AML-193 (cell line): ENCODE measurements around the gene KIF26B.
"Not testable (repeated sequence)": the region's sequence is repeated elsewhere in the genome, so short reads cannot be mapped to it uniquely, and the experiment has no call there.

Source experiments
- DNase-seq, 2 experiments: peaks; one replicate each; lab custom pipeline; 2025; lab: John Stamatoyannopoulos, UW

Gene KIF26B

GRCh38 chr1:245388687-245389086, 233.9 kb downstream of the KIF26B start:
- no peak for DNase-seq

DNA sequence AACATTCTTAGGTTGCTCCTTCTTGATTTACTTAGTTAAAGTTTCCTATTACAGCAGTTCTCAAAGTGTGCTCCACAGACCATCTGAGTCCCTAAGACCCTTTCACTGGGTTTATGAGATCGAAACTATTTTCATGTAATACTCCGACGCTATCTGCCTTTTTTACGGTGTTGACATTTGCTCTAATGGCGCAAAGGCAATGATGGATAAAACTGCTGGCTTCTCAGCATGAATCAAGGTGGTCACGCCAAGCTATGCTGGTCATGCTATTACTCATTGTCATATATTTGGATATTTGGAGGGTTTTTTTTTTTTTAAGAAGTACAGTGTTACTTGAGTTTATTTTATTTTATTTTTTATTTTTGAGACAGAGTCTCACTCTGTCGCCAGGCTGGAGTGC, 235.1 kb downstream of the KIF26B start:
- no peak for DNase-seq

- DNase-seq, result no peak
Observed at GRCh38 chr1:245390975-245391374, 236.2 kb downstream of the KIF26B start.

DNA sequence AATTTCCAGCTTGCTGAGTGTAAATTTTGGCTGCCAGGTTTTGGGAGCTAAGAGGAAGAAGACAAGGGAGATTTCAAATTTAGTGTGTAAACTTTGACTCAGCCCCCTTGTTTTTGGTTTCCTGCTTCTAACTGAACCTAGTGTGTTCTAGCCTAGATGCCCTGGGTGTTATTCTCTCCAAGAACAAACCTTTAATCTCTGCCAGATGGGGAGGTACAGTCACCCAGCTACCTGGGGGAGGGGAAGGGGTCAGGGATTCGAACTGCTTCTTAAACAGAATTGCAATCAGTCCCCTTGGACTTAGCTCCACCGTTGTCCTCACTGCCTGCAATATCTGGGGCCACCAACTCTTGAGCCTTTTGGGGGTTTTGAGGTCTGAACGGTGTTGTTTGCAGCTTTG, 238.9 kb downstream of the KIF26B start:
- DNase-seq, result no peak

DNA sequence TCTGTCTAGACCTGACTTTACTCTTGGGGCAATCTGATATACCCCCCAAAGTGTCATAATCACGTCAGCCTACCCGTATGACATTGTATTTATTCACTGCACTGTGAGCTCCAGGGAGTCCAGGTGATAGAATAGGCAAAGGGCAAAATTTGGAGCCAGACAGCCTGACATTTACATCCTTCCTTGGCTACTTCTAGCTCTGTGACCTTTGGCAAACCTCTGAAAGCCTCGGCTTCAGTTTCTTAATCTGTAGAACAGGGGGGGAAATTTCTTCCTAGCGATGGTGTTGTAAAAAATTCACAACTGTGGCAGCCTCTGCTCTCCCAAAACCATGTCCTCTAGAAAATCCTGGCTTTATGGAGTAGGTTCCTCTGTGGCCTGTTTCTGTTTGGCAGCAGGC, 240.9 kb downstream of the KIF26B start:
- no peak for DNase-seq

- no peak for DNase-seq
Observed at GRCh38 chr1:245396615-245397014, 241.8 kb downstream of the KIF26B start.

- no peak for DNase-seq
Observed at GRCh38 chr1:245397771-245398170, 243.0 kb downstream of the KIF26B start.

GRCh38 chr1:245398180-245398579, 243.4 kb downstream of the KIF26B start:
- no peak for DNase-seq

GRCh38 chr1:245401881-245402587, 247.2 kb downstream of the KIF26B start:
- no peak for DNase-seq

GRCh38 chr1:245402998-245403397, 248.2 kb downstream of the KIF26B start:
- not testable (repeated sequence) for DNase-seq

GRCh38 chr1:245404527-245404926, 249.7 kb downstream of the KIF26B start:
- no peak for DNase-seq

- DNase-seq, result no peak
Observed at GRCh38 chr1:245404952-245405351, 250.2 kb downstream of the KIF26B start.

GRCh38 chr1:245406426-245406825, 251.6 kb downstream of the KIF26B start:
- DNase-seq, result no peak

GRCh38 chr1:245407983-245408382, 253.2 kb downstream of the KIF26B start:
- DNase-seq, result no peak

DNA sequence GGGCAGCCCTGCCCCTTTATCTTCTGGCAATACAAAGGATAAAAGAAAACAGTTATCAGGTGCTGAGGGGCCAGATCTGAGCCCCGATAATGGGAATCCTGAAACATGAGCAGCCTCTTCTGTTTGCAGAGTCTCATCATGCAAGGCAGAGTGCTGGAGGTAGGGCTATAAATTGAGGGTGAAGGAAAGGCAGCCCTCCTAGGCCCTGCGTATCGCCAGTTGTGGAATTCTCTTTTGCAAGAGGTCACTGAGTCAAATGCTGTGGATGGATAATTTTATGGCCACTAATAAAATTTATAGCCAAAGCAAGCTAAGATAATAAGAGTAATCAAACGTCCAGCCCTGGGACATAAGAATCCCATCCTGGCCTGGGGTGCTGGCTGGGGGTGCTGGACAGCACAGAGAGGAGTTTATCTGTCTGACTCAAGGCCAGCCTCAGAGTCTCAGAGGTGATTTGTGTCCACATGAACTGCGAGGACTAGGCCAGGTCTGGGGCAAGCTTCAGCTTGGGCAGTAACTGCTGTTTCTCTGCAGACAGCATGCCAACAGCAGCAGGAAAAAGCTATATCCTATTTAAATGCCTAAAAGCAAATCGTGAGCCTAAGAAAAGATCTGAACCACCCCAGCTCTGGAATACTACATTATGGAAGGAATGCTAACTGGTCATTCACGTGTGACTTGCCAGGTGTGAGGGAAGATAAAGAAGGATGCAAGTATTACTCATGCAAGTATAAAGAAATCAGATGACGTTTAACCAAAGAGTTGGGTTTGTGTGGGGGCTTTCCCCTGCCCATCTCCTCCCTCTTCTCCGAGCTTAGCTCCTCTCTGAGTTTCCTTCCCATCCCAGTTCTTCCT, 254.8 kb downstream of the KIF26B start:
- no peak for DNase-seq

DNA sequence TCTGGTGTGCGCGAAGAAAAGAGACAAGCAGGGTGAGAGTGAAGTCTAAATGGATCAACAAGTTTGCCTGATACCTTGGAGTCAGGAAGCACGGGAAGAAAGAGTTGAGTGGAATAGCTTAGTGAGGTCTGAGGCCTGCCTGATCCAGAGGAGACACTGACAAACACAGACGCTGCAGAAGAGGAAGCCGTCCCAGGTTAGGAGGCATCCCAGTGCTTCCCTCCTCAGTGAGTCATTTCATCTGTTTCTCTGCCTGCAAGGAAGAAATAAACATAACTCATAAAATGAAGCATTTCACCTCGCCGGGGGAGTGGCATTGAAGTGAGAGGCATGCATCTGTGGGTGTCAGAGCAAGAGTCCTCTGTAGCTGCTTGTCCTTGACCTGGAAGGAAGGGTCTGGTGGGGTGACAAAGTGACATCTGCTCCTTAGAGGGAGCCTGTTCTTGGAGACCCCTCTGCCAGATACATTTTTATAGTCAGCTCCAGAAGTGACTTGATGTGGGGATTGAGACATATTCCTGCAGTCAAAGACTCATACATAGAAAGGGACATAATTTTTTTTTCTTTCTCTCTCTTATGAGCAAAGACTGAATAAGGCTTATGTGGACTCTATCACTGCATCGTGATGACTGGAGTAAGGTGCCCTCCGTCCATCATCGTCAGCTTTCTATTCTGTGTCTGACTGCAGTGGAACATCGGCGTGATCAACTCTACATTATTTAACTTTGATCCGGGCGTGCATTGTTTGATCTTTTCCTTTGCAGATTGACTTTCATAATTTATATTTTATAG, 256.7 kb downstream of the KIF26B start:
- DNase-seq, result no peak

DNA sequence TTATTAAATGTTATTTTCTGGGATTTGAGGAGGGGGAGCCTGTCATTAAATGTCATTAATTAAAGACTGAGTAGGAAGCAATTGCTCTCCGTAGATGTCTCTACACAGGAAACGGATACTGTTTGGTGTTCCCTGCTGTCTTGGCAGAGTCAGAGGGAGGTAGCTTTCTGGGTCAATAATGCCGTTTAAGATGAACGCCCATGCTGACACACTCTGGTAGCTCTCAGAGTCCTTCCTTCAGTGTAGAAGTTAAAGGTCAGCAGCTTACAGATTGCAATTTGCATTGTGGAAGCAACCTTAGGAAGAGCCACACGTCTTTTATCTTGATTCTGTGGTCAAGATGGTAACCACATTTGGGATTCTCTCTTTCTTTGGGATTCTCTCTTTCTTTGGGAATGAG, 257.5 kb downstream of the KIF26B start:
- no peak for DNase-seq

DNA sequence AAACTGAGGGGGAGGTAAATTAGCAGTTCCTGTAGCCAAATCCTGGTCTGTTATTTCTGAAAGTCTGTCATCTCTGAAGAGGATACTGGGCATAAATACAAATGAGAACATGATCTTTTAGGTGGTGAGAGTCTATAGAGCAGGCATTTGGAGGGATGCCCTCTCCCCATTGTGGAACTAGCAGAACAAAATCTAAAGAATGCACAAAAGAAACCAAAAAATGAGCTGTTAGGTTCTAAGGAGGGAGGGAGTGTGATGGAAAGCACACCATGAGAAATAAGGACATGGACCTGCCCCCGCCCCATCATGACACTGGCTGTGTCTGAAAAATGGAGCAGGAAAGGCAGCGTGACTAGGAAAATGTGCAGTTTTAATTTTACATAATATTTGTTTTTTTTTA, 262.0 kb downstream of the KIF26B start:
- no peak for DNase-seq

DNA sequence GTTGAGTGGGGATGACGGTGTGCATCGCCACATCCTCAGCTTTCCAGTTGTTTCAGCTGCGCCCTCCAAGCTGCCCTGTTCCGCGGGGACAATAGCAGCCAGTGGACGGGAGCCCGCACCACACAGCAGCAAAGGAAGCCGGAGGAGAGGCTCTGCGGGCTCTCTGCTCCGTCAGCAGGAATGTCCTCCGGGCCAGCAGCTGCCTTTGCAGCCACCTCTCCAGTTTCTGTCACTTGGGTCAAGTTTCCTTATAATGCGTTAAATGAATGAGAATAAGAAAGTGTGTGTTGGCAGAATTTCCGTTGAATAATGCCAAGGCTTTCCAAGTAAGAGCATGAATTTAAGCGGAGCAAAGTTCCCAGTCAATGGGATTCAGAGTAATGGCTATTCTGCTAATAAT, 263.3 kb downstream of the KIF26B start:
- no peak for DNase-seq

DNA sequence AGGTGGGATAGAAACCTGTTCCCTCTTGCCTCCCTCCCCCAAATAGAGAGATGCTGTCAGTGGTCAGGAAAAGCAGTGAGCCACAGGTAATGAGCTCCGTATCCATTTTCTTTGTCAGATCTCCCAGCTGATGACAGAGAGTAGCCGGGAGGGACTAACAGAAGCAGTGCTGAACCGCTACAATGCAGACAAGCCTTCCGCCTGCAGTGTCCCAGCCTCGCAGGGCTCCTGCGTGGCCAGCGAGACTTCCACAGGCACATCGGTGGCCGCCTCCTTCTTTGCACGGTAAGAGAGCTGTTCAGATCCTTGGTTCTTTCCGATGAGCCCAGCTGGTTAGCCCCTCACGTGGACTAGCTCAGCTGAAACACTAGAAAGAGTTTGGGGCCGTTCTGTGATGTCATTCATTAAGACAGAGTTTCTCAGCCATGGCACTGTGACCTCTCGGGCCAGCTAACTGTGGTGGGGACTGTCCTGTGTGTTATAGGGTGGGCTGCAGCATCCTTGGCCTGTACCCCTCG, 264.7 kb downstream of the KIF26B start:
- no peak for DNase-seq

GRCh38 chr1:245419989-245420388, 265.2 kb downstream of the KIF26B start:
- no peak for DNase-seq

- DNase-seq, result no peak
Observed at GRCh38 chr1:245420926-245421325, 266.1 kb downstream of the KIF26B start.
